Endodermal cell (in vitro differentiated cells): ENCODE measurements around the gene OR5D14. TPM values are rescaled to one million over a fixed set of nuclear protein-coding genes. Genes with fewer than 3 reads are reported as not detected.

Experiments used
- DNase-seq: peaks from one replicate; pipeline ENCODE4 v3.0.0-alpha.2; 2017
- H3K27ac ChIP-seq: 2 replicates; pipeline ENCODE4 v1.5.1; 2013; ENCODE audit warnings: mild to moderate bottlenecking, low read depth, low read length, moderate library complexity
- H3K27me3 ChIP-seq: 2 replicates; pipeline ENCODE4 v1.6.1; 2013; ENCODE audit warnings: mild to moderate bottlenecking, low read length, moderate library complexity; ENCODE audit not compliant: insufficient read depth, control insufficient read depth, poor library complexity, severe bottlenecking
- H3K36me3 ChIP-seq: 2 replicates; pipeline ENCODE4 v1.7.0; 2013; ENCODE audit warnings: mild to moderate bottlenecking, low read length, moderate library complexity; ENCODE audit not compliant: control insufficient read depth, insufficient read depth
- H3K4me1 ChIP-seq: one replicate; pipeline ENCODE4 v1.7.0; 2013; ENCODE audit warnings: low read length; ENCODE audit not compliant: control insufficient read depth, insufficient read depth
- H3K4me3 ChIP-seq: 2 replicates; pipeline ENCODE4 v1.5.1; 2013; ENCODE audit warnings: mild to moderate bottlenecking, low read length, moderate library complexity
- H3K9ac ChIP-seq: 2 replicates; pipeline ENCODE4 v1.6.1; 2013; ENCODE audit warnings: mild to moderate bottlenecking, low read length, moderate library complexity; ENCODE audit not compliant: poor library complexity, severe bottlenecking; ENCODE audit errors: extremely low read depth
- H3K9me3 ChIP-seq: 2 replicates; pipeline ENCODE4 v1.6.1; 2013; ENCODE audit warnings: mild to moderate bottlenecking, low read length, moderate library complexity; ENCODE audit not compliant: control insufficient read depth
- H3K27ac Mint-ChIP-seq: 2 replicates; pipeline ENCODE4 v1.8.0; 2020; ENCODE audit warnings: mixed read lengths
- H3K27me3 Mint-ChIP-seq: 2 replicates; pipeline ENCODE4 v1.8.0; 2021; ENCODE audit warnings: mild to moderate bottlenecking, mixed read lengths; ENCODE audit not compliant: insufficient read depth
- H3K36me3 Mint-ChIP-seq: 2 replicates; pipeline ENCODE4 v1.8.0; 2020; ENCODE audit warnings: low read depth, mixed read lengths
- H3K4me1 Mint-ChIP-seq: 2 replicates; pipeline ENCODE4 v1.8.0; 2020; ENCODE audit warnings: mixed read lengths
- H3K4me3 Mint-ChIP-seq: 2 replicates; pipeline ENCODE4 v1.8.0; 2020; ENCODE audit warnings: mild to moderate bottlenecking, moderate library complexity, mixed read lengths
- H3K9me3 Mint-ChIP-seq: 2 replicates; pipeline ENCODE4 v1.8.0; 2020; ENCODE audit warnings: mild to moderate bottlenecking, mixed read lengths
- CTCF ChIP-seq: fragments of 200-600 bp; sonication (generic); conservative IDR thresholded peaks from 2 replicates; pipeline ENCODE4 v1.5.0; 2021; ENCODE audit warnings: antibody characterized with exemption, mild to moderate bottlenecking
- WGBS, 2 experiments: methylation state at CpG; one replicate each; pipeline versions ENCODE4 v1.1.5 to v1.1.7; 2013; ENCODE audit warnings: missing lambda C conversion rate in 2 of 2, mixed read lengths in 1 of 2; ENCODE audit not compliant: insufficient coverage in 1 of 2, insufficient read length in 1 of 2; 5-methylcytosine and 5-hydroxymethylcytosine counted together
- total RNA-seq, 2 donors: library from RNA; stranded (reverse); fragmentation: NEBNext Ultra II Directional in 1 of 2; extraction: Animal tissue kit (Norgen Biotek cat#: 25700) in 1 of 2; gene quantifications; 2 replicates in 1 of 2; 3 replicates in 1 of 2; pipeline ENCODE4 v1.2.1, GENCODE V29; 2021

The OR5D14 gene
- total RNA-seq, 2 donors from 2014 or later, result not detected

GRCh38 chr11:55819330-55819729 is 24.0 kb downstream of the OR5D14 start, which contains the start of gene OR5D18:
Gene OR5D18 (plus strand): TSS chr11:55819630. CDS start chr11:55819630, 0 bp downstream.
- Mint-ChIP-seq H3K4me3 (no peak within 1 kb of the TSS), H3K27me3 (no peaks in the 10 kb centered on the region), H3K4me1 (no peaks in the 10 kb centered on the region), H3K27ac (no peak within 1 kb of the TSS), H3K9me3 (peaks cover 80% of the 10 kb centered on the region), H3K36me3 (no peaks in the 10 kb centered on the region)
- no peaks in the 10 kb centered on the region for H3K4me1 ChIP-seq
- H3K9me3 ChIP-seq, result peaks cover 62% of the 10 kb centered on the region
- no peak within 1 kb of the TSS for H3K9ac ChIP-seq
- no peaks in the 10 kb centered on the region for H3K36me3 ChIP-seq
- no peak for TF ChIP-seq CTCF
- no peak within 1 kb of the TSS for H3K27ac ChIP-seq
- no peak for DNase-seq
- peak within 1 kb of the TSS; percentile 10 for H3K4me3 ChIP-seq
- WGBS, 2 experiments, result 75 to 83% methylated on average over 5 of the region's 5 CpGs
- H3K27me3 ChIP-seq, result no peaks in the 10 kb centered on the region

GRCh38 chr11:55826919-55827318 is 31.6 kb downstream of the OR5D14 start, which contains the start of gene OR5L2:
Gene OR5L2 (plus strand): TSS chr11:55827219. CDS start chr11:55827219, 0 bp downstream.
- no peak within 1 kb of the TSS for H3K4me3 Mint-ChIP-seq
- Histone ChIP-seq H3K4me1 (no peaks in the 10 kb centered on the region), H3K9me3 (peaks cover 68% of the 10 kb centered on the region), H3K27me3 (no peaks in the 10 kb centered on the region), H3K4me3 (no peak within 1 kb of the TSS), H3K27ac (no peak within 1 kb of the TSS), H3K9ac (no peak within 1 kb of the TSS), H3K36me3 (no peaks in the 10 kb centered on the region)
- peaks cover 69% of the 10 kb centered on the region for H3K9me3 Mint-ChIP-seq
- H3K27ac Mint-ChIP-seq, result no peak within 1 kb of the TSS
- H3K36me3 Mint-ChIP-seq, result no peaks in the 10 kb centered on the region
- H3K4me1 Mint-ChIP-seq, result no peaks in the 10 kb centered on the region
- TF ChIP-seq CTCF, result no peak
- no peaks in the 10 kb centered on the region for H3K27me3 Mint-ChIP-seq
- DNase-seq, result no peak

- no peak within 1 kb of the TSS for H3K27ac ChIP-seq
- H3K27me3 ChIP-seq, result no peaks in the 10 kb centered on the region
- H3K36me3 Mint-ChIP-seq, result no peaks in the 10 kb centered on the region
- DNase-seq, result no peak
- peaks cover 64% of the 10 kb centered on the region for H3K9me3 ChIP-seq
- no peaks in the 10 kb centered on the region for H3K27me3 Mint-ChIP-seq
- H3K9ac ChIP-seq, result no peak within 1 kb of the TSS
- TF ChIP-seq CTCF, result no peak
- H3K4me1 Mint-ChIP-seq, result no peaks in the 10 kb centered on the region
- H3K4me1 ChIP-seq, result no peaks in the 10 kb centered on the region
- no peak within 1 kb of the TSS for H3K27ac Mint-ChIP-seq
- H3K4me3 Mint-ChIP-seq, result no peak within 1 kb of the TSS
- H3K36me3 ChIP-seq, result no peaks in the 10 kb centered on the region
- no peak within 1 kb of the TSS for H3K4me3 ChIP-seq
- WGBS, 2 experiments, result 32% methylated on average over 3 of the region's 3 CpGs; no CpG with 5 or more reads in 1 of the 2 experiments
- H3K9me3 Mint-ChIP-seq, result peaks cover 78% of the 10 kb centered on the region
Measured at GRCh38 chr11:55838452-55838851, 43.1 kb downstream of the OR5D14 start, which contains the start of gene OR5D16. Gene OR5D16 (plus strand): TSS chr11:55838752. CDS start chr11:55838752, 0 bp downstream.

Other genes with a start within 250 kb of the OR5D14 start
- not detected for gene OR4C15, start 241.1 kb upstream of the OR5D14 start, total RNA-seq
- gene OR4C16, start 223.4 kb upstream of the OR5D14 start, total RNA-seq, result not detected
- not detected for gene OR4C11, start 187.9 kb upstream of the OR5D14 start, total RNA-seq
- not detected for gene OR4P4, start 160.4 kb upstream of the OR5D14 start, total RNA-seq
- gene OR4S2, start 147.2 kb upstream of the OR5D14 start, total RNA-seq, result not detected
- not detected for gene OR4C6, start 133.4 kb upstream of the OR5D14 start, total RNA-seq
- not detected for gene OR5D13, start 22.1 kb upstream of the OR5D14 start, total RNA-seq
- gene OR5L1, start 15.8 kb downstream of the OR5D14 start, total RNA-seq, result not detected
- not detected for gene OR5D18, start 24.1 kb downstream of the OR5D14 start, total RNA-seq
- not detected for gene OR5L2, start 31.7 kb downstream of the OR5D14 start, total RNA-seq
- not detected for gene OR5D16, start 43.2 kb downstream of the OR5D14 start, total RNA-seq
- gene TRIM51, start 87.7 kb downstream of the OR5D14 start, total RNA-seq, result not detected
- not detected for gene OR5W2, start 119.0 kb downstream of the OR5D14 start, total RNA-seq
- gene OR5I1, start 140.8 kb downstream of the OR5D14 start, total RNA-seq, result not detected
- gene OR10AG1, start 174.4 kb downstream of the OR5D14 start, total RNA-seq, result not detected
- not detected for gene OR5F1, start 199.1 kb downstream of the OR5D14 start, total RNA-seq
- gene OR5AS1, start 232.1 kb downstream of the OR5D14 start, total RNA-seq, result not detected